GM21515 (cell line): Measurements from ENCODE around the gene IRS1.

Source experiments
- ATAC-seq: cut with Tn5 transposase; IDR thresholded peaks from one replicate; pipeline ENCODE4 v1.9.1; 2021; ENCODE audit not compliant: unreplicated experiment

The IRS1 gene

DNA sequence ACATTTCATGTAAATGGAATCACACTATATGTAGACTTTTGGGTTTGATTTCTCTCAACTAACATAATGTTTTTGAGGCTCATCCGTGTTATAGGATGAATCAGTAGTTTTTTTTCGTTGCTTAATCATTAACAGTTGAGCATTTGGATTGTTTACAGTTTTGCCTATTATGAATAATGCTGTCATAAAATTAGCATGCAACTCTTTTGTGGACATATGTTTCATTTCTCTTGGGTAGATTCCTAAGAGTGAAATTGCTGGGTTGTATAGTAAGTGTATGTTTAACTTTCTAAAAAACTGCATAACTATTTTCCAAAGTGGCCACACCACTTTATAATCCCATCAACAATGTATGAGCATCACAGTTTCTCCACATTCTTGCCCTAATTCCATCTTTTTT, 28.6 kb upstream of the IRS1 start:
- no peak for ATAC-seq

DNA sequence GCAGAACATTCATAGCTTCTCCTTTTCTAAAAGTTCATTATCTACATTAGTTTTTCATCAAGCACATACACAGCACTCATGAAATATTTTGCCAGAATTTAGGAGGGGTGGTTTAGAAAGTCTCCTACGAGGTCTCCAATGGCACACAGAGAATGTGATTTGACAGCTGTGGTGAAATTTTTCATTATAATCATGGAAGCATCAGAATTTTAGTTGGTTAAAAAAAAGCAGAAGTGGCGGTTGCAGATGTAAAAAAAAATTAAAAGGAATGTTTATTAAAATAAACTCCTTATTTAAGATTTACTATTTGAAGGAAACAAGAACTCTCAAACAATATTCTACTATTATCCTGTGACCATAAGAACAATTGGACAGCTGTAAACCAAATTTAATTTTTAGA, 25.4 kb upstream of the IRS1 start:
- ATAC-seq: no peak

DNA sequence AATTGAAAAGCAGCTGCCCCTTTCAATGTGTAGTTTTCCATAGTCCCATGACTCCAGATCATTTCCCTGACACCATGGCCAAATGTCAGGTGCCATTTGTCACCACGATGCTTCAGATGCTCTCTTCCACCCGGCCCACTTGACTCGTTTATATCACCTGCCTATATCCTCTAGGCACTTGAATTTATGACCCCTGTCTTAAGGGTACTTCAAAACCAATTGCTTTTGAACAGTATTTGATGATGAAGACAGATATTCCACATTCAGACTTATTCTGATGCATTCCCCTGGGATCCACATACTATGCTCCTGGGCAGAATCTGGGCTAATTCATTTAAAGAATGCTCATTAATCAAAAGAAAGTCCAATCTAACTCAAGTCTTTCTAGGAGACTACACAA, 19.3 kb upstream of the IRS1 start:
- no peak for ATAC-seq

DNA sequence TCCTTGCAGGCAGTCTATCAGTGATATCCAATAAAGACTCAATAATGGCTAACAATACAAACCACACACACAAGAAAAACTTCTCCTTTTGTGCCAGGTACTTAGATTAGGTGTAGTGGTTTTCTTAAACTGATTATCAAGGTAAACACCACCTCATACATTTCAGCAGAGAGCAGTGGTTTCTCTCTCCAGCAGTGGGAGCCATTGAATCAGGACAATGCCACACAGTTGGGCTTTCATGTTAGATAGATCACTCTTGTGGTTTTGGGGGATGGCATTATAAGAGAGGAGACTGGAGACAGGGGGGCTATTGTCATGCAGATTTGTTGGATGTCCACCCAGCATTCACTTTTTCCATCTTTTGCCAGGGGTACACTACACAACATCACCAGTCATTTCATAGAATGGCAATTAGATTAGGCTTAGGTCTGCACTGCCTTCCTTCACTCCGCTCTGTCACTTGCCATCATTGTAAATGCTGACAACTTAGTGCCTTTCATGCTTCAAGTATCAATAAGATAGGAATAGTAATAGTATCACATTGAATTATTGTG, 13.6 kb upstream of the IRS1 start:
- no peak for ATAC-seq

DNA sequence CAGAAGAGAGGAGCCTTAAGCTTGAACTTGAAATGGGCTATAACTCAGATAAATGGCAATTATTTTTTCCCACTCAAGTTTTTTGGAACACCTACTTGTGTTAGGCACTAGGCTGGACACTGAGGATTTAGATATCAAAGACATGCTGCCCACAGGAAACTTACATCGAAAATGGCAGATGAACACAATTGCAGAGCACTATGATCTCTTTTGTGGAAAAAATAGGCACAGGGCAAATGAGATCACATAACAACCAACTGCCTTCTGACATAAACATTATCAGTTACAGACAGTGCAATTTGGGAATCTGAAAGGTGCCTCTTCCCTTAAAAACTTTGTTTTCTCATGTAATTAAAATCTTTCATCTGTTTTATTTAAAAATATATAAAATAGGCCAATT, 3.8 kb upstream of the IRS1 start:
- ATAC-seq: no peak

DNA sequence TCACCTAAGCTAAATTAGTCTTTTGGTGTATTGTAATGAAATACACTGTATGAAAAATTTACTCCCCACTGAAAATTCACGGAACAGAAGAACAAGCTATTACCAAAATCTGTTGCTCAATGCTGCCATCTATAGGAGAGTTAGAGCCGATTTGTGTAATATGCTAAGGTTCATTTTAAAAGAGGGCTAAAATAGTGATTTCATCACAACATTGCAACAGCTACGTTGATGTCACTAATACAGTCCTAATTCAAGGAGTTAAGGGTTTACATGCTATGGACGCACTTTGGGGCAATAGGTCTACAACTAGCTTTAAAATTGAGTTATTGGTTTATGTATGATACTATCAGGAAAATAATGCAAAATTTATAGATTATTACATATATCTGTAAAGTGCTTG, 3.0 kb upstream of the IRS1 start:
- ATAC-seq: no peak

DNA sequence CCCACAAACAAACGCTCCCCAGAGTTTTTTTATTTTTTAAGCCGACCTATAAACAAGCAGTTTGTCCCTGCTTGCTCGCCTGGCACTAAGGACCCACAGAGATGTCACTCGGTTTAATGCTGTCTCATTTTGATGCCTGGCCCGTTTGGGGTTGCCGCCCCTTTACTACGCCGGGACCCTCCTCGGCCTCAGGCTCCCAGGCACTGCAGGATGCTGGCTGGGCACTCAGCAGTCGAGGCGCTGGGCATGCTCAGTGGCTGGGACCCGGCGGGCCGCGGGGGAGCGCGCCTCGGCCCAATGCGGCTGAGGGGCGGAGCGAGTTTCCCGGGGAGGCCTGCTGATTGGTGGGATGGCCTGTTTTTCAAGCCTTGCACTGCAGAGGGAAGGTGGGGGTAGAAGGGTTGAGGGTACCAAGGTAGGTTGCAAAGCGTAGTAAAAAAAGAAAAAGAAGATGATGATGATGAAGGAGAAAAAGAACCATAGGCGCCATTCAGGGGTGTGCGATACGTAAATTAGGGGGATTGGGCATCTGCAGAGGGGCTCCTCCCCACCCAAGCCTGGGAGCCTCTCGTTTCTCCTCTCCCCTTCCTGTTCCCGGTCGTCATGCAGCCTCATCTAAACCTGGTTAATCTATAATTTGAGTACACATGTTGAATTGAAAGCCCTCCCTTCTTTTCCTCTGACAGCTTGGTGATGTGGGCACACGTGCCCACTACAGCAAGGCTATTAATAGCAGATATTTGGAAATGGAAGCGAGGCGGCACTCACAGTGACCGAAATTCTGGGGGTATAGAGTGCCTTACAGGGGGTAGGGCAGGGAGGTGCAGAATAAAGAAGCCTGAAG, 1.5 kb upstream of the IRS1 start:
- ATAC-seq: peak; percentile 82

DNA sequence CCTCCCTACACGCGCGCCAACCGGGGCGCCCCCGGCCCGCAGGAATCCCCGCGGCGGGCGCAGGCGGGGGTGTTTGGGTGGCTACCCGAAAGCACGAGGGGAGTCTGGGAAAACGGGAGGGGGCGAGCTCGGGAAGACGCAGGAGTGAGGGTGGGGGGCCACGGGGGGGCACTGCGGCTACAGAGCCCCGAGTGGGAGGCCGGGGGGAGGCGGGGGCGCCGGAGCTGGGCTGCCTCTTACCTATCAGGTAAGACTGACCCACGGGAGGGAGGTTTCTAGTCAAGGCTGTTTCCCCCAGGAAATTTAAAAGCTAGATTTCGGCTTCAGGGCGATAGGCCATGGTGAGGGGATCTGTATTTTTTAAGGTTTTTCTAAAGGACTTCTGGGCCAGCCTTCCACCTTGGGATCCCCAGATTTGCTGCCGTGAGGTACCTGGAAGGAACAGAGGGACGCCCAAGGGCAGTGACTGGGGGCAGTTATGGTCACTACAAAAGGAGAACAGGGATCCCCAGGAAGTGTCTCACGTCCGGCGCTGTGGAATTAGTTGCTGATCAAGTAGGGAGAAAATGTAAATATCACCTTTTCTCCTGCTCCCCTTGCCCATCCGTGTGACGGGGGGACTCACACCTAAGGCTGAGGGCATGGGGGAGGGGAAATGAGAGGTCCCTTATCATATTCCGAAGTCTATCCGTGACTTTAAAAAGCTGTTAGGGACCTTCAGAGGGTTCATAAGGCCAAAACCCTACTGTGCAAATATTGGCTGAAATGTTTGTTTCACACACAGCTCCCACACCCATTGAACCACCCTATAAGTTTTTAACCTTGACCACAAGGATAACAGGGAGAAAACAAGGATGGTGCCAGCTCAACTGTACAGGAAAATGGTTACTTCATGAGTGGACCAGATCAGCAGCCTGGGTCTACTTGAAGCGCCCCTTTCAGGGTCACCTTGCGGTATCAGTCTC, 638 bp upstream of the IRS1 start:
- no peak for ATAC-seq

DNA sequence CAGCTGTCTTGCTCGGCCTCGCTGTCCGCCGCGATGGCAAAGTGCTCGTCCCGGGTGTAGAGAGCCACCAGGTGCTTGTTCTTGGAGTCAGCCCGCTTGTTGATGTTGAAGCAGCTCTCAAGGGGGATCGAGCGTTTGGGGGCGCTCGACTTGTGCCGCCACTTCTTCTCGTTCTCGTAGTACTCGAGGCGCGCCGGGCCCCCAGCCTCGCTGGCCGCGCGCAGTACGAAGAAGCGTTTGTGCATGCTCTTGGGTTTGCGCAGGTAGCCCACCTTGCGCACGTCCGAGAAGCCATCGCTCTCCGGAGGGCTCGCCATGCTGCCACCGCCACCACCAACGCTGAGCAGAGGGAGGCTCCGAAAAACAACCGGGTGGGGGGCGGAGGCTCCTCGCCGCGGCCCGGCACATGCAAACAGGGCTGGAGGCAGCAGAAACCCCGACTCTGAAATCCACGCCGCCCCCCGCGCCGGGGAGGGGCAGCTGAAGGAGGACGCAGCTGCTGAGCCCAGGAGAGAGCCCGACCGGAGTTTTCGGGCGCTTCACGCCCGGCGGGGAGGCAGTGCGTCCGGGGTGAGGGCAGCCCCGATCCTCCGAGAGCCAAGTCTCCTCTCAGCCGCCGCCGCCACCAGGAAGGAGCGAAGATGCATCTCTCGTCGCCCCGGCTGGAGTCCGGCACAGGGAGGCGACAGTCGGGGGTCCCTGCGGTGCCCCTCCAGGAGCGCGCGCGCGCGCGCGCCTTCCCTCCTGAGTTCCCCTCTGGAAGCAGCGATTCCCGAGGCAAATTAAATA, 1.0 kb downstream of the IRS1 start:
- ATAC-seq: peak; percentile 28

DNA sequence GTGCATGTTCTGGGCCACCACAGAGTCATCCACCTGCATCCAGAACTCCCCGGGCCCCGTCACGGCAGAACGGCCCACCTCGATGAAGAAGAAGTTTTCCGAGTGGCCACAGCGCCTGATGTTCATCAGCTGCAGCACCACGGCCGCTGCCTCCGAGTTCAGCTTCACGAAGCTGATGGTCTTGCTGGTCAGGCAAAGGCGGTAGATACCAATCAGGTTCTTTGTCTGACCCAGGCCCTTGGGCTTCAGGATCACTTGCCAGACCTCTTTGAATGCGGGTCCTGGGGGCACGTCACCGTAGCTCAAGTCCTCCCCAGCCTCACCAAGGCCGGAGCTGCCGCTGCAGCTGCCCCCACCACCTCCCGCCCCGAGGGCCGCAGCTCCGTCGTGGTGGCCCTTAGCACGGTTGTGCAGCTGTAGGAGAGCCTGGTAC, 1.6 kb downstream of the IRS1 start:
- ATAC-seq: no peak

DNA sequence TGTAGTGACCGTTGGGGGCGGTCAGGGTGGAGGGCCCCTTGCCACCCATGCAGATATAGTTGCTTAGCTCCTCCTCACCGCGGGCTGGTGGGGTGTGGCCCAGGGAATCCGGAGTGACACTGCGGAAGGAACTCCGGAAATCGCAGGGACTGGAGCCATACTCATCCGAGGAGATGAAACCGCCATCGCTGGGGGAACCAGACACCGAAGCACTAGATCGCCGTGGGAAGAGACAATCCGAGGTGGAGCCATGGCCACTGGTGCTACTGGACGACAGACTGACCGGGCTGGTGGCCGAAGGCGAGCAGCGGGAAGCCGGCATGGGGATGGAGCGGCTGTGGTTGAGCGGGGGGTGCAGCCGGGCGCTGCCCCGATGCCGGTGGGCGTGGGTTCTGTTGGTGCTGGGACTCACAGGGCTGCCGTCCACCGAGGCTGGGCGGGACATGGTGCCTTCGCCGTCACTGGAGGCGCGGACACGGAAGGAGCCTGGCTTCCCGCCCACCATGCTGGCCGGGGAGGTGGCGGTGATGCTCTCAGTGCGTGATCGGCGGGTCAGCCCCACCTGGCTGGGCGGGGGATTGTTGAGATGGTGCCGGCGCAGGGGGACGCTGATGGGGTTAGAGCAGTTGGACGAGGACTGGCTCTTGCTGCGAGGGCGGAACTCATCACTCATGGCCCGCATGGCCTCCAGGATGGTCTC, 2.2 kb downstream of the IRS1 start:
- no peak for ATAC-seq

DNA sequence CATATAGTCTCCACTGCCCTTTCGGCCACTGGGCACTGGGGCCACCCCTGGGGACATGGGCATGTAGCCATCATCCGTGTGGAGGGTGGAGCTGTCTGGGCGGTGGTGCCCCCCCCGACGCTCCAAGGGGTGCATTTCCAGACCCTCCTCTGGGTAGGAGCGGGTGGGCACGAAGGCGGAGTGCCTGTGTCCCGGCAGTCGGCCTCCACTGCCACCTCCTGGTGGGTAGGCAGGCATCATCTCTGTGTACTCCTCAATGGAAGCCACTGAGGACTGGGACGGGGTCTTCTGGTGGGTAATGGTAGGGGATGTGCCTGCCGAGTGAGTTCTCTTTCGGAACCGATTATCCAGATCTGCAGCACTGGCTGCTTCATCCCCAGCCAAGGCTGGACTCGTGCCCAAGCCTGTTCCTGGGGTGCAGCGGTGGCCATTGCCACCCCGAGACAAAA, 2.8 kb downstream of the IRS1 start:
- ATAC-seq: no peak

DNA sequence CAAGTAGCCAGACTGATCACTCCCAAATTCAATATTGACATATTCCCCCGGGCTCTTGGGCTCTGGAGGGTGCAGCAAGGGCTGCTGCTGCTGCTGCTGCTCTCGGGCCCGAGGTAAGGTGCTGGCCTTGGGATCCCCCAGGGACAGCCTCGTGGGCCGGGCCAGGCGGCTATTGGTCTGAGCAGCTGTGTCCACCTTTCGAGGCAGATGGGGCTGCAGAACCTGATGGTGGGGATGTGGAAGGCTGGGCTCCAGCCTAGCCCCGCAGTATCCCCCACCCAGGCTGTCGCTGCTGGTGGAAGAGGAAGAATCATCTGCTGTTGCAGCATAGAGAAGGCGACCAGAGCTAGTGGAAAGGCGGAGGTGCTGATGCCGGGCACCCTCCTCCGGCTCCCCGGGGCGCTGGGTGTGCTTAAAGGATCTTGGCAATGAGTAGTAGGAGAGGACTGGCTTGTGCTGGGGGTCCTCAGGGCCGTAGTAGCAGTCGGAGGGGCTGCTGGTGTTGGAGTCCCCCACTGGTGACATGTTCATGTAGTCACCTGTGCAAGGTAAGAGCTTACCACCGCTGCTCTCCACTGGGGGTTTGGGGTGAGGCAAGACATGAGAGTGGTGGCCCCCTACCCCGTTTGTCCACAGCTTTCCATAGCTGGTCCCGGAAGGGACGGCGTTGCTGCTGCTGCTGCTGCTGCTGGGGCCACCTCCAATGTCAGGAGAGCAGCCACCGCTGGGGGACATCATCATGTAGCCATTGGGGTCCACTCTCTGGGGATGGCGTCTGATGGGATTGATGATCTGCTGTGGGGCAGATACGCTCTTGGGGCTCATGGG, 3.4 kb downstream of the IRS1 start:
- no peak for ATAC-seq

DNA sequence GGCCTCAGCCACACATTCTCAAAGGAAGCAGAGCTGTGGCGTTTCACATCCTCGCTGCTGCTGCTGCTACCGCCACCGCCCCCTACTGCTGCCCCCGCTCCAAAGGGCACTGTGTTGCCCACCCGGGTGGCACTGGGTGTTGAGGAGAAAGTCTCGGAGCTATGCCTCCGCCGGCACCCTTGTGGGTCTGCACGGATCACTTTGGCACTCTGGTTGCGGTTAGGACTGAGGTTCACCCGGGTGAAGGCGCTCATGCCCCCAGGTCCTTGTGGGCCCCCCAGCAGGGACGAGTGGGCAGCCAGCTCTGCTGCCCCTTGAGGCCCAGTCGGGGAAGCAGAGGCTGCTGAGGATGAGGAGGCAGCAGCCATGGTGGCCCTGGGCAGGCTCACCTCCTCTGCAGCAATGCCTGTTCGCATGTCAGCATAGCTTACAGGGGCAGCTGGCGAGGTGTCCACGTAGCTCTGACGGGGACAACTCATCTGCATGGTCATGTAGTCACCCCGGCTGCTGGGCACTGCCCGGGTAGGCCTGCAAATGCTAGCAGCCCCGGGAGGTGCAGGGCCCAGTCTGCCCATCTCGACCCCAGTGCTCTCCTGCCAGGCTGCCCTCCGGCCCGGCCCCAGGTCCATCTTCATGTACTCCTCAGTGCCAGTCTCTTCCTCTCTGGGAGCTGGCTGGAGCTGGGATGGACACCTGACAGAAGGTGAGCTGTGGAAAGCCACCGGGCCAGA, 4.2 kb downstream of the IRS1 start:
- no peak for ATAC-seq

DNA sequence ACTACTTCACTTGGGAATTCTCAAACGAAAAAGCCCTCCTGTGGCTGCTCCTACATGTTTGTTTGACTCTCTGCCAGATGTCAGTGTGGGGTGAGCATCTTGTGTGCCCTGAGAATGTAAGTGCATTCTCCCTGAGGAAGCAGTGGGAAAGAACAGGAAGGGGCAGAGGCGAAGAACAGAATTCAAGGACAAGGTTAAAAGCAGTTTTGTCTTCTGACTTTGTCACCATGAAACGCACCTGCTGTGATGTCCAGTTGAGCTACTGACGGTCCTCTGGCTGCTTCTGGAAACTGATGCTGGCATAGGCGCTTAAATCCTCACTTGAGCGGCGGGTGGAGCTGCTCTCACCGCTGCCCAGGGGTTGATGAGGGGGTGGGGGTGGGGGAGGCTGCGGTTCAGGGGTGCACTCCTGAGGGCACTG, 4.9 kb downstream of the IRS1 start:
- no peak for ATAC-seq

DNA sequence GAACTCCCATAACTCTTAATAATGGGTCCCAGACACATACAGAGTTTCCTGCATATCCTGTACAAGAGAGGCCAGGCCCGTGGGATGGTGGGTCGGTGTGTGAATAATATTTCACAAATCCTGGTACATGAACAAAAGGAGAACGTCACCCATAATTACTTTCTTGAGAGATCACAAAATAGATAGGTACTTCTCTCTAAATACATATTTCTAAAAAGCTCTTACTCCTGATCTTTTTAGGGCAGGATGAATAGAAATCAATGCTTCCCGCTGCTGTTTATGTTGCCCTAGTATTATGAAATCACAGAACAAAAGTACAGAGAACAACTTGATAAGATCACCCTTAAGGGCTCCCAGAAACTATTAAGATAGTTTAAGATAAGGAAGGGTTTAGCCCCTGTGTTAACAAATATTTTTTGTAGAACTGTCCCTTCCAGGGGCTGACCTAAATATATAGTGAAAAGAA, 5.4 kb downstream of the IRS1 start:
- no peak for ATAC-seq

DNA sequence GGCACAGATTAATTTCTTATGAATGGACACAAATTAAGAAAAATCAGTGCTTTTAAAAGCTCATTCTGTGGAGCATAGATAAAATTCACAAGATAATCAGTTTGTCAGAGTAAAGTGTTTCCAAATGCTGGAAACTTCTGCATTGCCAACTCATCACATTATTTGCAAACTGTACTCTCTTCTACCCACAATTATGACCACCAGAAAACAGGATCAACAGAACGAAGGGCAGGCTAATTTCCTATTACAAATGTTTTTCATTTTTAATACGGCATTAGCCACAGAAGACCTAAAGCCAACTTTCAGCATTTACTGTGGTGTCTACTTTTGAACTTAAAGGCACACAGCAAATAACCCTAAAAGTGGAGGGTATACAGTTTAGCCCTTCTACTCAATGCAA, 6.0 kb downstream of the IRS1 start:
- no peak for ATAC-seq

DNA sequence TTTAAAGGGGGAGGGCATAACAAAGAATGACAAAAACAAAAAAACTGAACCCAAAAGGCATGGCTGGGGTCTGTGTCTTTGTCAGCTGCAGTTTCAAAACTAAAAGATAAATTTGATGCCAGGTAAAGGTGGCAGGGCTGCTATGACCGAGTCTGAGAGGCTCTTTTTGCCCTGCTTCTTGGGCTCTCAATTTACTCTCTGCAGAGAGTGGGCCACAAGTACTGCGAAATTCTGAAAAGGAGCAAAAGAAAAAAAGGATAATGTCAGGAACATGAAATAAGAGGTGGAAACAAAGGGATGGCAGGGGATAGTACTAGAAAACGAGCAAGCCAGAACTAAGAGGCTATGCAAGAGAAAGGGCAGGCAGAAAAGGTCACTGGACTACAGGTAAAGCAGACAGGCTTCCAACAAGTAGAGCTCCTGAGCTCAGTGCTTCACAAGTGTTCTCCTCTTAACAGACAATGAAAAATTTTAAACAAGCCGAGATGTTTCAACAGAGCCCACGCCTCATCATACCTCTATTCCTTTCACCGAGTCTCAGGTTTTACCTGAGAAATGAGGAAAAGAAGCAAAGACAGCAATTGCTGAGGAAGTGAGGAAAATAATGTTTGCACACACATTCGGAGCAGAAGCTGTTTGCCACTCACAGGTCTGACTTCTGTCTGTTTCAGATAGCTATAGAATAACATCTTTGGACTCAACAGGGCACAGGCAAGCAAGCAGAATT, 7.3 kb downstream of the IRS1 start:
- ATAC-seq: no peak
